Hepatocyte (in vitro differentiated cells): ENCODE data around the gene TMEM185A. TPM values are rescaled to one million over a fixed set of nuclear protein-coding genes. Genes with fewer than 3 reads are reported as not detected.
"Not testable (repeated sequence)": the region's sequence is repeated elsewhere in the genome, so short reads cannot be mapped to it uniquely, and the experiment has no call there.

Experiments
- DNase-seq: peaks from one replicate; pipeline ENCODE4 v3.0.0-alpha.2; 2016; ENCODE audit warnings: low spot score
- H2AFZ ChIP-seq: fragments of 200-600 bp; sonication (generic); 2 replicates; pipeline ENCODE4 v1.6.0; 2016; ENCODE audit warnings: antibody characterized with exemption, mild to moderate bottlenecking
- H3K27ac ChIP-seq: fragments of 200-600 bp; sonication (generic); 2 replicates; pipeline ENCODE4 v1.5.1; 2016; ENCODE audit warnings: mild to moderate bottlenecking
- H3K27me3 ChIP-seq: fragments of 200-600 bp; sonication (generic); 2 replicates; pipeline ENCODE4 v1.6.1; 2016
- H3K36me3 ChIP-seq: fragments of 200-600 bp; sonication (generic); replicated peaks from 2 replicates; pipeline ENCODE4 v1.5.1; 2016; ENCODE audit warnings: low read depth; ENCODE audit not compliant: insufficient read depth
- H3K4me1 ChIP-seq: fragments of 200-600 bp; sonication (generic); 2 replicates; pipeline ENCODE4 v1.5.1; 2016; ENCODE audit warnings: mild to moderate bottlenecking, moderate library complexity; ENCODE audit not compliant: insufficient read depth
- H3K4me2 ChIP-seq: fragments of 200-600 bp; sonication (generic); 2 replicates; pipeline ENCODE4 v1.6.0; 2016
- H3K4me3 ChIP-seq: fragments of 200-600 bp; sonication (generic); 2 replicates; pipeline ENCODE4 v1.5.1; 2016; ENCODE audit warnings: mild to moderate bottlenecking
- H3K79me2 ChIP-seq: fragments of 200-600 bp; sonication (generic); 2 replicates; pipeline ENCODE4 v1.6.0; 2017; ENCODE audit warnings: mild to moderate bottlenecking
- H3K9me2 ChIP-seq: fragments of 200-600 bp; sonication (generic); replicated peaks from 2 replicates; pipeline ENCODE4 v1.6.0; 2017; ENCODE audit warnings: mild to moderate bottlenecking; ENCODE audit not compliant: insufficient read depth
- H3K9me3 ChIP-seq: fragments of 200-600 bp; sonication (generic); 2 replicates; pipeline ENCODE4 v1.5.1; 2016; ENCODE audit warnings: low read depth, mild to moderate bottlenecking
- H4K20me1 ChIP-seq: fragments of 200-600 bp; sonication (generic); 2 replicates; pipeline ENCODE4 v1.6.0; 2016; ENCODE audit warnings: mild to moderate bottlenecking; ENCODE audit not compliant: insufficient read depth, poor library complexity, severe bottlenecking
- EZH2 ChIP-seq: fragments of 200-600 bp; sonication (generic); IDR thresholded peaks from 2 replicates; pipeline ENCODE4 v1.6.1; 2016; ENCODE audit warnings: antibody characterized with exemption, mild to moderate bottlenecking, borderline replicate concordance
- EZH2phosphoT487 ChIP-seq: fragments of 200-600 bp; sonication (generic); IDR thresholded peaks from one replicate; pipeline ENCODE4 v1.6.1; 2018; ENCODE audit warnings: antibody characterized with exemption, mild to moderate bottlenecking, low read depth, moderate library complexity; ENCODE audit not compliant: unreplicated experiment, severe bottlenecking
- WGBS: methylation state at CpG from one replicate; pipeline ENCODE4 v1.1.6; 2016; ENCODE audit warnings: low lambda C conversion rate; ENCODE audit errors: missing lambda C conversion rate; 5-methylcytosine and 5-hydroxymethylcytosine counted together
- polyA plus RNA-seq: library from polyadenylated mRNA; unstranded; fragments of >200 nt; fragmentation: Nextera tagmentation; extraction: Ambion mirVana; gene quantifications from 2 replicates; pipeline ENCODE4 v1.2.1, GENCODE V29; 2016
- total RNA-seq: library from RNA; depleted of rRNA; stranded (reverse); fragments of >200 nt; gene quantifications from 2 replicates; pipeline ENCODE4 v1.2.3, GENCODE V29; 2014
- TF ChIP-seq, protein P1 (sequence below): fragments of 200-600 bp; sonication (generic); IDR thresholded peaks from 2 replicates; pipeline ENCODE4 v1.5.1; 2016; ENCODE audit warnings: antibody characterized with exemption, mild to moderate bottlenecking; ENCODE audit not compliant: poor library complexity

TMEM185A gene
- total RNA-seq = 40.9 and 45.7 TPM in 2 replicates
- polyA plus RNA-seq = 45.6 and 51.6 TPM in 2 replicates

DNA sequence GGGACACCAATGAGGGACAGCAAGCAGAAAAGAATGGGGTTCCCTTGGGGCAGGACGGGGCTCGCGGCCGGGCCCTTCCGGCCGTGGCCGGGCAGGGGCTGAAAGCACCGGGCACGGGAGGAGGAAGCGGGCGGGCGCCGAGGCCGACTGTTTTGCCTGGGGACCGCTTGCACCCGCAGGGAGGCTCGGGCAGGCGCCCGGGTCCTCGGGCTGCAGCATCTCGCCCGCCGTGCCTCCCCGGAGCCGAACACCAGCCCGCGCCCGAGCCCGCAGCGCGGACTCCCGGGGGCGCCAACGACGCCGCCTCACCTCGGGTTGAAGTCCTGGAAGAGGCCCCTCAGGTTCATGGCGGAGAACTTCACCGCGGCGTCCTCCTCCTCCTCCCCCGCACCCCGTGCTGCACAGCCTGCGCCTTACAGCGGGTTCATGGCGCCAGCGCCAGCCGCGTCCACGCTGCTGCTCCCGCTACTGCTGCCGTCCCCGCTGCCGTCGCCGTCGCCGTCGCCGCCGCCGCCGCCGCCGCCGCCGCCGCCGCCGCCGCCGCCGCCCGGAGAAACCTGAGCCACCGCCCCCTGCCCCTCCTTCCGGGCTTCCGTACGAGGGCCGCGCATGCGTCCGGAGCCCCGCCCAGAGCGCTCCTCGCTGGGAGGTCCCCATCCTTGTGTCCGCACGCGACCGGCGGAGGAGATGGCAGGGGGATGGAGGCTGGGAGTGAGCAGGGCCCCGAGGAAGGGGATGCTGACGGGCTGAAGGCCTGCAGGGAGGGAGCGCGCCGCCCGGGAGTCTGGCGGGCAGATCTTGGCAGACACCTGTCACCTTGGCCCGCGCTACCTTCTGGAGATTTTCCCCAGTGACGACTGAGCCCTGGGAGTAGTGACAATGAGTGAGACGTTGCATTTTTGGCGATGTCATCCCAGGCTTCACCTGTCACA, at the start of gene TMEM185A:
TSS of gene TMEM185A (minus strand) at position 559 of the 932 bp plus-strand sequence. CDS start at position 347, 212 bp downstream.
- H4K20me1 ChIP-seq = peaks cover 14% of the 10 kb centered on the region
- H3K9me3 ChIP-seq = no peaks in the 10 kb centered on the region
- H2AFZ ChIP-seq = peak within 1 kb of the TSS; percentile 36
- H3K4me3 ChIP-seq = peak within 1 kb of the TSS; percentile 61
- no peaks in the 10 kb centered on the region for H3K36me3 ChIP-seq
- WGBS = 48% methylated on average over 67 of the region's 102 CpGs
- H3K79me2 ChIP-seq = peaks cover 33% of the 10 kb centered on the region
- no peaks in the 10 kb centered on the region for H3K27me3 ChIP-seq
- peak within 1 kb of the TSS; percentile 79 for H3K4me2 ChIP-seq
- peaks cover 16% of the 10 kb centered on the region for H3K4me1 ChIP-seq
- DNase-seq = peak; percentile 81
- H3K9me2 ChIP-seq = no peaks in the 10 kb centered on the region
- H3K27ac ChIP-seq = peak within 1 kb of the TSS; percentile 78
- TF ChIP-seq EZH2 = no peak
- TF ChIP-seq, protein P1, sequence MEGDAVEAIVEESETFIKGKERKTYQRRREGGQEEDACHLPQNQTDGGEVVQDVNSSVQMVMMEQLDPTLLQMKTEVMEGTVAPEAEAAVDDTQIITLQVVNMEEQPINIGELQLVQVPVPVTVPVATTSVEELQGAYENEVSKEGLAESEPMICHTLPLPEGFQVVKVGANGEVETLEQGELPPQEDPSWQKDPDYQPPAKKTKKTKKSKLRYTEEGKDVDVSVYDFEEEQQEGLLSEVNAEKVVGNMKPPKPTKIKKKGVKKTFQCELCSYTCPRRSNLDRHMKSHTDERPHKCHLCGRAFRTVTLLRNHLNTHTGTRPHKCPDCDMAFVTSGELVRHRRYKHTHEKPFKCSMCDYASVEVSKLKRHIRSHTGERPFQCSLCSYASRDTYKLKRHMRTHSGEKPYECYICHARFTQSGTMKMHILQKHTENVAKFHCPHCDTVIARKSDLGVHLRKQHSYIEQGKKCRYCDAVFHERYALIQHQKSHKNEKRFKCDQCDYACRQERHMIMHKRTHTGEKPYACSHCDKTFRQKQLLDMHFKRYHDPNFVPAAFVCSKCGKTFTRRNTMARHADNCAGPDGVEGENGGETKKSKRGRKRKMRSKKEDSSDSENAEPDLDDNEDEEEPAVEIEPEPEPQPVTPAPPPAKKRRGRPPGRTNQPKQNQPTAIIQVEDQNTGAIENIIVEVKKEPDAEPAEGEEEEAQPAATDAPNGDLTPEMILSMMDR = no peak
- TF ChIP-seq EZH2phosphoT487 = no peak

DNA sequence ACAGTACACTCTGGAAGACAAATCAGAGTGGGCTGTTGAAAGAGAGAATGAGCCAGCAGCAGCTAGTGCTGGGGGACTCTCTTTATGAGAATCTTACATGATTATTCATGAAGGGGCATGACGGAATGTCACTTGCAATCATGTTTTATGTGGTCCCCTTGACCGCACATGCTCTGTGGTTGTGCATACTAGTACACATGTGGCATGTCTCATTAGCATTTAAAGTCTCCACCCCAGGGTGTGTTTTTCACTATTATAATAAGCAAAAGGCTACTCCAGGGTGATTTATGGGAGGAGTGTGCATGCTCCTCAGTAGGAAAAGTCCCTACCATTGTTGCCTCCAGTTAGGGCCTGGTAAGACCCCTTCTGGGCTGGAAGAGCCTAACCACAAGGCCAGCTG, 49.6 kb upstream of the TMEM185A start:
- Histone ChIP-seq H4K20me1 (no peaks in the 10 kb centered on the region), H3K4me3 (no peak overlapping the region)
- WGBS = 64% methylated on average over 2 of the region's 2 CpGs

DNA sequence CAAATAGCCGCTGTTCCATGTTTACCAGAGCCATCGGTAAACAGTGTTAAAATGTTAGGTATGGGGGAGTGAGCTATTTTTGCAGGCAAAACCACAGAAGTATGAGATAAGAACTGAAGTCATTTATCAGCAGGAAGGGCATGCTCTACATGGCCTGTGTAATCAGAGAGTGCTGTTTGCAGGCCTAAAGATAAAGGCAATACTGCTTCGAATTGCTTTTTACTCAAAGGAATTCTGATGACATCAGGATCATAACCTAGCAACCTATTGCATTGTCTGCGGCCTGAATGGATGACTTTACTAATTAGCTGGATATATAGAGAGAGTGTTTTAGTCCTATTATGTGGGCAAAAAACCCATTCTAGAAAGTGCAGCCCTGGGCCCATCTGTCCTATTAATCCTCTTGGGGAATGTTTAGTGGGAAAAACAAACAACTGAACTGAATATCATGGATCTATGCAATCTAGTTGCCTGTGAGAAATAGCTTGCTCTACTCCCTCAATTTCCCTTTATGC, 47.6 kb upstream of the TMEM185A start:
- H3K9me3 ChIP-seq, H4K20me1 ChIP-seq, DNase-seq, H3K27ac ChIP-seq, H3K9me2 ChIP-seq, H3K27me3 ChIP-seq, H3K79me2 ChIP-seq, H2AFZ ChIP-seq, H3K4me2 ChIP-seq, H3K4me3 ChIP-seq, H3K36me3 ChIP-seq, H3K4me1 ChIP-seq: not testable (repeated sequence)
- no CpG with 5 or more reads among the region's 4 CpGs for WGBS

More for the DNA sequence above, 49.6 kb upstream of the TMEM185A start:
- no peak for DNase-seq
- Histone ChIP-seq H3K27ac (no peak overlapping the region), H3K36me3 (no peaks in the 10 kb centered on the region), H3K9me2 (no peaks in the 10 kb centered on the region), H2AFZ (no peak overlapping the region), H3K27me3 (no peaks in the 10 kb centered on the region), H3K4me1 (no peaks in the 10 kb centered on the region), H3K79me2 (no peaks in the 10 kb centered on the region), H3K9me3 (no peaks in the 10 kb centered on the region), H3K4me2 (no peak overlapping the region)
- TF ChIP-seq, protein P1 = no peak
- TF ChIP-seq EZH2 (no peak), EZH2phosphoT487 (no peak)

DNA sequence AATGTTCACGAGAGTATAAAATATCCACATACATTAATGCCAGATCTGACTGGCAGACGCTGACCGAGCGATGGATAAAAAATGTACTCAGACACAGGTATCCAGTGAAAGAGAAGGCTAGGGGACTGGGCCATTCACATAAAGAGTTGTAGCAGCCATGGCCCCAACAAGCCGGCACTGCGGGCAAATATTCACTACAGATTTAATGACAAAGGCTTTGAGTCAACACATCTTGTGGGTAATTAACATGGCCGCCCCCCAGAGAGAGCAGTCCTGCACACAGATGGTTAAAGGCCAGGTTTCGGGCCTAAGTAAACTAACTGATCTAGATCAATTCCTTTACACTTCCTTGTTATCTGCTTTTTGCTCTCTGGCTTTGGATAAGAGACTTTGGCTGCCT, 44.0 kb upstream of the TMEM185A start:
- H3K4me3 ChIP-seq, H3K27me3 ChIP-seq, H3K4me2 ChIP-seq, DNase-seq, H3K4me1 ChIP-seq, H3K27ac ChIP-seq, H3K9me2 ChIP-seq, H3K79me2 ChIP-seq, H4K20me1 ChIP-seq, H3K36me3 ChIP-seq, H2AFZ ChIP-seq, H3K9me3 ChIP-seq: not testable (repeated sequence)
- WGBS = 90% methylated on average over 3 of the region's 8 CpGs

DNA sequence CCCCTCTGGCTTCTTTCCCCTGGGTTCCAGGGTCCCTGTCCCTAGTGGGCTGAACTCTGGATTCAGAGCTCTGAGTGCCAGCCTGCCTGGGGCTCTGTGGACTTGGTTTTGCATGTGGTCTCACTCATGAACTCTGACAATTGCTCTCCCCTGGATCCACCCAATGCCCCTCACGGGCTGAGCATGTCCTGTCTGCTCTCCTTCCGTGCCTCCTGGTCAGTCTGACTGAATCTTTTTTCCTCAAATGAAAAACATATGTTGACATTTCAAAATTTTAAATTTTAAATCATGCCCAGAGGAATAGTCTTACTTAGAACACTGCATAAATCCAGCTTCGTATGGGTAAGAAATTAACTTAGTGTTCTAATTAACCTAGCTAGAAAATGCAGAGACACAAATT, 43.5 kb upstream of the TMEM185A start:
- H3K4me3 ChIP-seq, H3K27me3 ChIP-seq, H3K9me3 ChIP-seq, H3K36me3 ChIP-seq, DNase-seq, H3K9me2 ChIP-seq, H2AFZ ChIP-seq, H3K4me1 ChIP-seq, H3K79me2 ChIP-seq, H3K4me2 ChIP-seq, H3K27ac ChIP-seq, H4K20me1 ChIP-seq: not testable (repeated sequence)
- WGBS = no CpG with 5 or more reads among the region's 3 CpGs

DNA sequence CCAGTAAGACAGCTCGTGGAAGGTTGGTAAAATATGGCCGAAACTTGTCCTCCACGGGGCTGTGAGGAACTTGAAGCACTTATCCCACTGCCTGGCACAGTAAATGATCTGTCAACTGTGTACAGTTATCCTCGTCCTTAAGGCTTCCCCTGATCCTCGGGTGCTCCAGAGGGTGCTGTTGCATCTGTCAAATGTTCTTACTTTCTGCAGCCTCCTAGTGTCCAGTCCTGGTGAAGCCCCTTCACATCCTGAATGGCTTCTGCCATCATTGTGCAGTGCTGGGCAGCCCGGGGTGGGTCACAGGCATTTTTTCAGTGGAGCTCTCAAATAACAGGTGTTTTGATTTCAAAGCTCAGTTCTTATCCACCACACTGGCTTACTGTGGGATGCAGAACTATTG, 29.0 kb upstream of the TMEM185A start:
- H3K79me2 ChIP-seq, H3K9me2 ChIP-seq, H4K20me1 ChIP-seq, DNase-seq, H3K4me1 ChIP-seq, H3K4me3 ChIP-seq, H3K36me3 ChIP-seq, H2AFZ ChIP-seq, H3K9me3 ChIP-seq, H3K27ac ChIP-seq, H3K27me3 ChIP-seq, H3K4me2 ChIP-seq: not testable (repeated sequence)
- WGBS = 50% methylated on average over 1 of the region's 6 CpGs
